ENCODE results near the gene TFEC.
A peak's percentile ranks its signal among the peaks of the same experiment; 100 is the strongest.
"Not testable (repeated sequence)": the region's sequence is repeated elsewhere in the genome, so short reads cannot be mapped to it uniquely, and the experiment has no call there.

The TFEC gene

GRCh38 chr7:115987486-115987885 is 43.1 kb downstream of the TFEC start:
- DNase-seq: no peak

DNA sequence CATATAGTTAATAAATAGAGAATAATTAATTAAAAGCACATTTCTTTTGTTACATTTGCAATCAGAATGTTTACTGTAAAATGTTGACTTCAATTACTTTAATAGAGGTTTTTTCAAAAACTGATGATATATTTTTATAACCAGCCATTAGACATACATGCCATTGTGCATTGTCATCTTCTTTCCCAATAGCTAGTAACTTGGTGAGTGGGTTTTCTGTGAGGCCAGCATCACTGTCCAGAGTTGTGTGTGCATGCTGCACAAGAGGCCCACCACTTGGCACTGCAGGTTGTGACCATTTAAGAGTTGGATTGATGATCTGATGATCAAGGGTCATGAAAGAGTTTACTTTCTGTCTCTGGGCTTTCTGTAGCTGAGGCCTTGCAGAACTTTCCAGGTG is 46.5 kb downstream of the TFEC start:
- no peak for DNase-seq

GRCh38 chr7:115980159-115980558 is 50.4 kb downstream of the TFEC start:
- peak; percentile 51 for DNase-seq

DNA sequence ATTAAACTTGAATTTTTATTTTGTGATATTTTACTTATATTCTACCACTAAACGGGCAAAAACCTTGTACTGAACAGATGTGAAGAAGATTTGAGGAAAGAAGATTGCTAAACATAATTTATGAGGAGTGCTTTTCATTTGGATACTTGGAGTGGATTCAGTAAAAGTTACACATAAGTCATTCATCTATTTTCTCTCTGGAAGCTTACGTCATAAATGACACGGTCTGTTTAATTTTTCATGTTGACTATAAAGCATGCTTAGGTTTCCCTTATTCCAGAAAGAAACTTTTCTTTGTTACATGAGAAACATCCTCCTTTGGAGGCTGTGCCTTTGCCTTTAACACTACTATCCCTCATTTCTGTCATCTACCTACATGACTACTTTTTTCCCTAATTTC is 53.9 kb downstream of the TFEC start:
- DNase-seq: no peak

GRCh38 chr7:115975766-115976165 is 54.8 kb downstream of the TFEC start:
- DNase-seq: no peak

DNA sequence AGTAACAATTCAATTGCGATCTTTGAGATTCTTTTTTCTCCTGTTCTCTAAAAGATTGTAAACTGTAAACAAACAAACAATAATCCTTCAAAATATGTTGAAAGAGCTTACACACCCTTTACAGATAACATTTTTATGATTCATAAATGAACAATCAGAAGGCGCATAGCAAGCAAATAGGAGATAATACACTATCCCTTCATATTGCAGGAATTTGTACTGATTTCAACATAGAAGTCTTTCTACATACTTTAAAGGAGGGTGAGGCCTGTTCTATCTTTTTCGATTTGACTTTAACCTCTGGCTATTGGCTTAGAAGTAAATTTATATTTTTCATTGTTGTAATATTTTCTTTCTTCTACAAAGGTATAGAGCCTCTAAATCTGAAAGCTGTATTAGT is 57.2 kb downstream of the TFEC start:
- DNase-seq: no peak

DNA sequence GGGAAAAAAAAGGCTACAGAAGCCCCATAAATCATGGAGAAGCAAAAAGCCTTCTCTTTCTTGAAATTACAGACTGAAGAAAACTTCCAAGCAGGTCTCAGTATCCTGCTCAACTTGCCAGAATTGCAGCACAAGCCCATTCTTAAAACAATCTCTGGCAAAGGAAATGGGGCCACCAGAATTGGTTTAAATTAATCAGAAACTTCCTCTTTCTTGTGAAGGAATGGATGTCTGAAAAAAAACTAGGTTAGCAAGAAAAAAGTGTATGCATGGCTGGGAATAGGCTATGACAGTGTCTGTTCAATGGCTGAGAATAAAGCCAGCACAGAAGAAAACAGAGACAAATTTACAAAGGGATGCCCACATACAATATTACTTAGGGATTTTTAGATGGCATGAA is 59.1 kb downstream of the TFEC start:
- peak; percentile 31 for DNase-seq

DNA sequence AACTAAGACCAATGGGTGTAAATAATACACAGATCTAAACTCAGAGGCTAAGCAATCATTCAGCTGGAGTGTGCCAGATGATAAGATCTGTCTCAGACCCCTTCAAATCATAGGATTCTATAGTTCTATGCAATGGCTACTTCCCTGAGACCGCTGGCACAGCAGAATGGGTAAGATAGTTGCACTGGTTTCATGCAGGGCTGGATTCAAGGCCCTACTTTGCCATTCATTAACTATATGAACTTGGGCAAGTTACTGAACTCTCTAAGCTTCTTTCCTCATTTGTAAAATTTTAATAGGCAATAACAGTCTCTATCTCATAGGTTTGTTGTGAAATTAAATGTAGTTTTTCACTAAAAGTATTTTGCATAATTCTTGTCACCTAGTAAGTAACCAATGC is 62.0 kb downstream of the TFEC start:
- DNase-seq: no peak

GRCh38 chr7:115968171-115968570 is 62.4 kb downstream of the TFEC start:
- no peak for DNase-seq

DNA sequence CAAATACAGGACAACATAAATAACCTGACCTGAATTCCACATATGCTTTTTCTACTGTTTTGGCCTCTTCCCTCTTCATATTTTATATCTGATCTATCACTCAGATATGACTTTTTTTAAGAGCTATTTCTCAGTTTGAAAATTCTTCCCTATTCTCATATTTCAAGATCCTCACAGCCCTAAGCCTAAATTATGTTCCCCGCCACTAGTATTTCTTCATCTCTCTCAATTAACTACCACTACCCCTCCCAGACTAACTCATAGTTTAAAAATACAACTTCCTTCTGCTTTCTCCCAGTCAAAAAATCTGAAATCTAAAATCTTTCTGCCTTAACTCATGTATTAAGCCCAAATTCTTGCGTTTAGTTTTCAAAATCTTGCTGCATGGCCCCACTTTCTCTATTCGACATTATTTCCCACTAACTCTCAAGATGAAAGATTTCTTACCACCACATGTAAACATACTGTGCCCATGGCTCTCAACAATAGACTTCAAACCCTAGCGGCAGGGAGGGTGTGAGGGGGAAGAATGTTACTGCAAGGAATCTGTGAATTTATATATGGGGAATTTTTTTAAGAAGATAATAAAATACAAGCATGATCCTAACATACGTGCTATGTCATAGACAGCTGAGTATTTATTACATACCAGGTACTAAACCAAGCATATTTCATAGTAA is 64.6 kb downstream of the TFEC start:
- no peak for DNase-seq

- peak; percentile 16 for DNase-seq
Measured at GRCh38 chr7:115965236-115965635, 65.3 kb downstream of the TFEC start.

GRCh38 chr7:115964799-115965198 is 65.8 kb downstream of the TFEC start:
- peak; percentile 16 for DNase-seq

- DNase-seq: no peak
Measured at GRCh38 chr7:115962340-115962739, 68.2 kb downstream of the TFEC start.

- no peak for DNase-seq
Measured at GRCh38 chr7:115953592-115954255, 76.8 kb downstream of the TFEC start.

DNA sequence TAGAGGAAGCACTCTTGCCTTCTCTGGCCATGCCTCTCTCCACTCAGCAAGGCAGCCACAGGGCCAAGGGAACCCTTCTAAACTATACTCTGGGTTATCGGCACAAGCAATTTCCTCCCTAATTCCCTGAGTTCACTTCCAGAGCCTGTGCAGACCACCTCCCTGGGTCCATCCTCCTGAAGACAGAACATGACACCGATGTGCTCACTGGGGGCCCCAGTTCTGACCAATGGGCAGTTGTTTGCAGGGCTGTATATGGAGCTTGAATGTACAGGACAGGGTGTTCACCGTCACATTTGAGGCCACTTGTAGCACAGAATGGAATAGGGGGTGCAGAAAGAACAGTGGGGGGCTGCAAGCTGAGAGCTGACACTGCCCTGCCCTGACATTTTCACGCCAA is 77.7 kb downstream of the TFEC start:
- no peak for DNase-seq

- DNase-seq: no peak
Measured at GRCh38 chr7:115951547-115951946, 79.0 kb downstream of the TFEC start.

DNA sequence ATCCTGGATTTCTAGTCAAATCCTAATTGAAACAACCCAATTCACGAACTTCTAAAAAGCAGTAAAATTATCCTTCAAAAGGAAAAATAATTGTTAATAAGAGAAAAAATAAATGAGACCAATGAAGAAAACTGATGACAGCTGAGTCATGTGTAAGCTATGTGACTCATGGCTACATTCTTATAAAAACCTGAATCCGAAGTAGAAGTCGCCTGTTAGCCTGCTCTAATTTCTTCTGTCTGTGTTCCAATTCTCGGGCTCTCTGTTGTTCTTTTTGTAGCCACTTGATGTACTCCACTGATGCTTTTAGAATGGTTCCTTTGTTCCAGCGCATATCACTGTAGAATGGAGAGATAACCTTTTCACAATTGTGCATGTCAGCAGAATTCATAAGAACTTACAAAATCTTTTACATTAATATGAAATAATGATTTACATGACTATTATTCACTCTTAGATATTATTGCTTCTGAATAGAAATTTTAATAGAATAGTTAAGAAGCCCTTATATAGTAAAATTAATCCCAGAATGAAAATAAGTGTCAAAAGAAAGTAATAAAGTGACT is 88.8 kb downstream of the TFEC start:
- no peak for DNase-seq

DNA sequence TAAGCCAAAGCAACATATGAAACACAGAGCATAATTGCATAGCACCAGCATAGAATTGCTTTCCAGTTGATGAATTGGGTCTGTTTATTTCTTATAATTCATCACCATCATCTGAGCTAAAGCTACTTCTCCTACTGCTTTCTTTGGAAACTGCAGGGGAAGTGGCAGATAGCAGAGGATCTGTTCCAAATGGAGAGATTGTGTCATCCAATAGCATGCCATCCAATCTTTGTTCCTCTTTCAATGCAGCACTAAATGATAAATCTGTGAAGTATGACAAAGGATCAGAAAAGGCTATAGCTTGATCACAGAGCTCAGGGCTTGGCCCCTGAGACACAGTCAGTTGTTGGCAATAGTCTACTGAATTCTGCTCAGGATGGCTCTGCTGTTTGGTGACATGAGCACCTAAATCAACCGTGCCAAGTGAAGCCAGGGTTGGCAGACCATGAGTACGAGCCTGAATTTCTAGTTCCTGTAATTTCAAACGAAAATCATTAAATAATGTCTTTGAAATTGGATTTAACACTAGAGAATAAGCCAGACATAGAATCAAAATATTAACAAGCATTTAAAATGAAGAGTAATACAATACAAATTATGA is 90.0 kb downstream of the TFEC start:
- DNase-seq: peak; percentile 35

GRCh38 chr7:115937960-115938359 is 92.6 kb downstream of the TFEC start:
- DNase-seq: no peak

DNA sequence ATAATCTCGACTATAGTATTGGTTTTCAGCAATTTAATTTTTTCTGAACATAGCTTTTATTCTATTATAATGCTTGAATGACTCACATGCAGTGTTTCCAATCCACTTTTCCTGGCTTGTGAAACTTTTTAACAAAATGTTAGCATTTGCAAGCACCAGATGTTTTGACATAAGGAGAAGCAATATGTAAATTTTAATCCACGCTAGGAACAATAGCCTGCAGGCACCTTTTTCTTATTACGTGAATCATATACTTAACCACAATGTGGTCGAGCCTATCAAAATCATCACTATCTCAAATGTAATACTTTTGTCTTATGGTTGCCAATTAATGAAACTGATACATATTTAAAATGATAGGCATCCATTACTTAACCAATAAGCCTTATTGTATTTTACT is 97.1 kb downstream of the TFEC start:
- no peak for DNase-seq

DNA sequence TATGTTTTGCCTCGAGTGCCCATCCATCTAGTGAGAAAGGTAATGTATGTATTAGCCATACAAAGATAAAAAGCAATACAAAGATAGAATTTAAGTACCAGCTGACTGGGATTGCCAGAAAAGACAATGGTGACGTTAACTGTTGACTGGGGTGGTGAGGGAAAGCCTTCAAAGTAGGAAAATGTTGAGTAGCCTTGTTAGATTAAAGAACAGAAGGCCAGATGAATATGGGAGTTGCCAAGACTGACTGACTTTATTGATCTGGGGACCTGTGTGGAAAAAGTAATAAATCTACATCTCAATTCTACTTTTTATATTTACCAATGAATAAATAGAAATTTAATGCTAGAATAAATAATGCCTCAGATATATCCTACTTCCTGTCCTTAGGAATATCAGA is 97.7 kb downstream of the TFEC start:
- DNase-seq: no peak

DNA sequence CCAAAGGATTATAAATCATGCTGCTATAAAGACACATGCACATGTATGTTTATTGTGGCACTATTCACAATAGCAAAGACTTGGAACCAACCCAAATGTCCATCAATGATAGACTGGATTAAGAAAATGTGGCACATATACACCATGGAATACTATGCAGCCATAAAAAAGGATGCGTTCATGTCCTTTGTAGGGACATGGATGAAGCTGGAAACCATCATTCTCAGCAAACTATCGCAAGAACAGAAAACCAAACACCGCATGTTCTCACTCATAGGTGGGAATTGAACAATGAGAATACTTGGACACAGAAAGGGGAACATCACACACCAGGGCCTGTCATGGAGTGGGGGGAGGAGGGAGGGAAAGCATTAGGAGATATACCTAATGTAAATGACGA is 100.4 kb downstream of the TFEC start:
- DNase-seq: not testable (repeated sequence)

GRCh38 chr7:115929736-115930135 is 100.8 kb downstream of the TFEC start:
- DNase-seq: not testable (repeated sequence)

DNA sequence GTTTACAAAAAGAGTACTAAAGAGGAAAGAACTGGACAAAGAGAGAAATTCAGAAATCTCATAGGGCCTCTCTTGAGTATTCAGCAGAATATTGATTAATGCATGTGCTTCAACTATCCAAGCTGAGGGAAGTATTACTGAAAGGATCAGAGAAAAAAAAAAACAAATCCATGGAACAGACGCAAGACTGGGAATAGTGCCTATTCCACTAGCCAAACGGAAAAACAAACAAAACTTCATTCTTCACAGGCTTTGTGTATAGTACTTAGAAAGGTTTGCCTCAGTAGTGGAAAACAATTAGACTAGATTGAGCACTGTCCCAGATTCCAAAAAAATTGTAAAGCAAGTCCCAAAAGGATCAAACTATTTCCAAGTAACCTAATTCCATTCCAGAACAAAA is 106.2 kb downstream of the TFEC start:
- no peak for DNase-seq

All from OCI-M1 (cell line).